Measurements from ENCODE around the gene ZDHHC11.

GRCh38 chr5:756865-757345 is 93.9 kb downstream of the ZDHHC11 start:
- TF ChIP-seq EZH2 (IDR thresholded peaks at IDR 0.05; ENCODE audit: borderline replicate concordance, low read length) (no peak), CTCF (conservative IDR thresholded peaks at IDR 0.05 in 1 of 2, IDR thresholded peaks at IDR 0.05 in 1 of 2; ENCODE audit: extremely low read depth in 1 of 2, insufficient read depth in 1 of 2, low read depth in 1 of 2, low read length in 2 of 2) (no peak)
